BE2C (cell line): ENCODE data around the gene ANKRD62.

Experiments
- DNase-seq: peaks from one replicate; pipeline ENCODE4 v3.0.0-alpha.2; 2020
- H3K27me3 ChIP-seq: fragments of 250-450 bp; sonication (Bioruptor Pico); 2 replicates; pipeline ENCODE4 v1.5.1; 2020; ENCODE audit warnings: mild to moderate bottlenecking
- H3K36me3 ChIP-seq: fragments of 250-450 bp; sonication (Bioruptor Pico); 2 replicates; pipeline ENCODE4 v1.5.1; 2020; ENCODE audit warnings: mild to moderate bottlenecking
- H3K4me1 ChIP-seq: fragments of 250-450 bp; sonication (Bioruptor Pico); 2 replicates; pipeline ENCODE4 v1.5.1; 2020
- H3K4me3 ChIP-seq: 2 replicates; pipeline ENCODE4 v1.5.1; 2011; ENCODE audit warnings: low read depth, low read length
- H3K9me3 ChIP-seq: fragments of 250-450 bp; sonication (Bioruptor Pico); 2 replicates; pipeline ENCODE4 v1.5.1; 2020
- TF ChIP-seq, protein P1 (sequence below): IDR thresholded peaks from 2 replicates; pipeline ENCODE4 v1.5.1; 2012; ENCODE audit warnings: mild to moderate bottlenecking, low read depth, low read length

ANKRD62 gene

DNA sequence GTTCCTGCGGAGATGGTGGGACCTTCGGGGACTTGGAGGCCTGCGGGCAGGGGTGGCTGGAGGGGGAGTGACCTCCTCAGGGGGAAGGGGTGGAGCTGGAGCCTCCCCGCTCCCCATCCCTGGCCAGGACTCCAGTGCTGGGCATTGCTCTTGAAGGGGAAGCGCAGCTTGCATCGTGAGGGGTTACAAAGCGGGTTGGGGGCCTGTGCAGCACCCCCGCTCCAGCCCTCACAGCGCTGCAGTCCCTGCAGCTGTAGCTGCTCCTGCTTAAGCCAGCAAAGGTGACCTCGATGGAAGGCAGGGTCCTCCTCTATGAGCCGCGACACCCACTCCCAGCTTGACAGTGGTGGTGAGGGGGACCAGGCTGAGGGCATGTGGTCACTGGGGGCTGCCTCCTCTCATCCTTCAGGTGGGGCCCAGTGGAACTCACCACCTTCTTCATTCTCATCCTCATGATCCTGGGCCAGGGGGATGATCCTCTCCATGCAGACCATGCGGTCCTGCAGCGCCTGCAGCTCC lies 36.7 kb upstream of the ANKRD62 start:
- no peak for DNase-seq
- H3K27me3 ChIP-seq = no peaks in the 10 kb centered on the region
- H3K36me3 ChIP-seq = no peaks in the 10 kb centered on the region
- H3K4me3 ChIP-seq = no peak overlapping the region
- H3K4me1 ChIP-seq = no peaks in the 10 kb centered on the region
- no peaks in the 10 kb centered on the region for H3K9me3 ChIP-seq
- TF ChIP-seq, protein P1, sequence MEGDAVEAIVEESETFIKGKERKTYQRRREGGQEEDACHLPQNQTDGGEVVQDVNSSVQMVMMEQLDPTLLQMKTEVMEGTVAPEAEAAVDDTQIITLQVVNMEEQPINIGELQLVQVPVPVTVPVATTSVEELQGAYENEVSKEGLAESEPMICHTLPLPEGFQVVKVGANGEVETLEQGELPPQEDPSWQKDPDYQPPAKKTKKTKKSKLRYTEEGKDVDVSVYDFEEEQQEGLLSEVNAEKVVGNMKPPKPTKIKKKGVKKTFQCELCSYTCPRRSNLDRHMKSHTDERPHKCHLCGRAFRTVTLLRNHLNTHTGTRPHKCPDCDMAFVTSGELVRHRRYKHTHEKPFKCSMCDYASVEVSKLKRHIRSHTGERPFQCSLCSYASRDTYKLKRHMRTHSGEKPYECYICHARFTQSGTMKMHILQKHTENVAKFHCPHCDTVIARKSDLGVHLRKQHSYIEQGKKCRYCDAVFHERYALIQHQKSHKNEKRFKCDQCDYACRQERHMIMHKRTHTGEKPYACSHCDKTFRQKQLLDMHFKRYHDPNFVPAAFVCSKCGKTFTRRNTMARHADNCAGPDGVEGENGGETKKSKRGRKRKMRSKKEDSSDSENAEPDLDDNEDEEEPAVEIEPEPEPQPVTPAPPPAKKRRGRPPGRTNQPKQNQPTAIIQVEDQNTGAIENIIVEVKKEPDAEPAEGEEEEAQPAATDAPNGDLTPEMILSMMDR = no peak

GRCh38 chr18:12057419-12058039 lies 36.1 kb upstream of the ANKRD62 start:
- no peaks in the 10 kb centered on the region for H3K36me3 ChIP-seq
- no peaks in the 10 kb centered on the region for H3K4me1 ChIP-seq
- TF ChIP-seq, protein P1 = no peak
- no peak for DNase-seq
- H3K27me3 ChIP-seq = no peaks in the 10 kb centered on the region
- H3K4me3 ChIP-seq = no peak overlapping the region
- no peaks in the 10 kb centered on the region for H3K9me3 ChIP-seq

DNA sequence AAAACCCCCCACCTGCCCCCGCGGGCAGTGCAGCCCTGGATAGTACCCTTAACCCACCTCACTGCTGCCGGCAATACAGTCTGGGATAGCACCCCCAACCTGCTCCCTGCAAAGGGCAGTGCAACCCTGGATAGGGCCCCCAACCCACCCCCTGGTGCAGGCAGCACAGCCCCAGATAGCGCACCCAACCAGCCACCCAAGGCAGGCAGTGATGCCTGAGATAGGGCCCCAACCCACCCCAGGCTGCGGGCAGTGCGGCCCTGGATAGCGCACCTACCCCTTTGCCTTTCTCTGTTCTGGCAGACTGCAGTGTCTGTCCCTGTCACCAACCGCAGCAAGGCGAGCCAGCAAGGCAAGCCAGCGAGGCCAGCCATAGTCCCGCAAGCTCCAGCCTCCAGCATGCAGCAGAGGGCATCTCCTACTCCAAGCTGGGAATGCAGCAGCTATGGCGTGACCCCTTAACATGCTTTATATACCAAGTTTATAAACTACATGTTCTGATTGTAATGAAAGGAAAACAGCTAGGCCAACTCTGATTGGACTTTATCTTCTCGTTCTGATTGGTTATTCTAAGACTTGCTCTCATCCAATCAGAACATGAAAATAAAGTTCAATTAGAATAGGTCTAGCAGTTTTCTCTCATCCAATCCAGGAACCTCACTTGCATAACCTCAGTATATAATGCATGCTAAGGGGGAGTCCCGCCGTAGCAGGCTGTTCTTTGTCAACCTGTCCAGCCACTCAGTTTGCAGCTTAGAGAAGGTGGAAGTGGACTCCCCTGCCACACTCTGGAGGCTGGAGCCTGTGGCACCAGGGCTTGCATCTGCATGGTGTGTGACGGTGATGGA lies 34.1 kb upstream of the ANKRD62 start:
- no peaks in the 10 kb centered on the region for H3K27me3 ChIP-seq
- TF ChIP-seq, protein P1 = no peak
- H3K4me1 ChIP-seq = no peaks in the 10 kb centered on the region
- H3K9me3 ChIP-seq = no peaks in the 10 kb centered on the region
- DNase-seq = peak; percentile 40
- peak overlapping the region; percentile 63 for H3K4me3 ChIP-seq
- no peaks in the 10 kb centered on the region for H3K36me3 ChIP-seq

GRCh38 chr18:12060182-12060870 lies 33.3 kb upstream of the ANKRD62 start:
- TF ChIP-seq, protein P1 = no peak
- peak overlapping the region; percentile 63 for H3K4me3 ChIP-seq
- no peaks in the 10 kb centered on the region for H3K27me3 ChIP-seq
- no peaks in the 10 kb centered on the region for H3K36me3 ChIP-seq
- H3K9me3 ChIP-seq = no peaks in the 10 kb centered on the region
- no peaks in the 10 kb centered on the region for H3K4me1 ChIP-seq
- no peak for DNase-seq

- DNase-seq = no peak
- Histone ChIP-seq H3K27me3 (no peaks in the 10 kb centered on the region), H3K36me3 (no peaks in the 10 kb centered on the region), H3K4me1 (no peaks in the 10 kb centered on the region), H3K9me3 (no peaks in the 10 kb centered on the region), H3K4me3 (no peak overlapping the region)
- TF ChIP-seq, protein P1 = no peak
These were observed 32.0 kb upstream of the ANKRD62 start for GRCh38 chr18:12061685-12062084.
